ENCODE results near the gene CETP.
"Not testable (repeated sequence)": the region's sequence is repeated elsewhere in the genome, so short reads cannot be mapped to it uniquely, and the experiment has no call there.

Gene CETP

DNA sequence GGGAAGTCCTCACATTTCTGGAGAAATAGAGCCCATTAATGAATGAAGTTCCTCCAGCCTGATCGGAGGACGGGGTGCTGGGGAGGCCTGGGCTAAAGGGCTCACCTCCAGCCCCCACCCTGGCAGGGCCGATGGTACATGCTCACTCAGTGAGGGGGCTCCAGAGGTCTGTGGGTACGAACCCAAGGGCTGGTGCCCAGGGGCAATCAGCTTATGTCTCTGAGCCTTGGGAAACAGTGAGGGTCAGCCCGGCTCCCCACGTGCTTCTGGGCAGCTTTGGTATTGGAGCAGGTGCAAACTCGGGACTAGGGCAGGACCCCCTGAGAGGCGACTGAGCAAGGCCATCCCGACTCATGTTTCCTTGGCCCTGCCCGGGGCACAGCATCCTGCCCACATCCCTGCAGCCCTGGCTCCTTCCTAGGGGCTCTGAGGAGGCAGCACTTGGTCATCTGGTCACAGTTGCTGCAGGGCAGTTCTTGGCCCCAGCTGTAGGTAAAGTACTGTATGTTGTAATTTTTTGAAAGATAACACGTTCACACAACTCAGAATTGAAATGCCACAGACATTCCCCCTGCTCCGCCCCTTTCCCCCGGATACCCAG is 969 bp upstream of the CETP start:
- no peak for DNase-seq

DNA sequence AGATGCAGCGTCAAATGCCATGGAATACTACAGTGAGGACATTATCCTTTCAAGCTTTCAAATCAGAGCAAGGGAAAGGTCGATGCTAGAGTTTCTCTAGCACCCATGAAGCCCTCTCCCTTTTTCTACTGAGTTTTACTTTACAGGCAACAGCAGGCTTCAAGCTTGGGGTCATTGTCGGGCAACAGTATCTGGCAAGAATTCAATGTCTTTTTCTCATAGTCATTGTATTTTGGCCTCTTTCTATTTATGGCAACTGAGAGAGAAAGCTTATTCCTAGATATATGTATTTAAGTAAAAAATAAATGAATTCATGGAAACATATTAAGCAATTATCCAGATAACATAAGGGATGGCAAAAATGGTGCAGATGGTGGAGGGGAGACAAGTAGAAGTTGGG is 364 bp upstream of the CETP start:
- no peak for DNase-seq

DNA sequence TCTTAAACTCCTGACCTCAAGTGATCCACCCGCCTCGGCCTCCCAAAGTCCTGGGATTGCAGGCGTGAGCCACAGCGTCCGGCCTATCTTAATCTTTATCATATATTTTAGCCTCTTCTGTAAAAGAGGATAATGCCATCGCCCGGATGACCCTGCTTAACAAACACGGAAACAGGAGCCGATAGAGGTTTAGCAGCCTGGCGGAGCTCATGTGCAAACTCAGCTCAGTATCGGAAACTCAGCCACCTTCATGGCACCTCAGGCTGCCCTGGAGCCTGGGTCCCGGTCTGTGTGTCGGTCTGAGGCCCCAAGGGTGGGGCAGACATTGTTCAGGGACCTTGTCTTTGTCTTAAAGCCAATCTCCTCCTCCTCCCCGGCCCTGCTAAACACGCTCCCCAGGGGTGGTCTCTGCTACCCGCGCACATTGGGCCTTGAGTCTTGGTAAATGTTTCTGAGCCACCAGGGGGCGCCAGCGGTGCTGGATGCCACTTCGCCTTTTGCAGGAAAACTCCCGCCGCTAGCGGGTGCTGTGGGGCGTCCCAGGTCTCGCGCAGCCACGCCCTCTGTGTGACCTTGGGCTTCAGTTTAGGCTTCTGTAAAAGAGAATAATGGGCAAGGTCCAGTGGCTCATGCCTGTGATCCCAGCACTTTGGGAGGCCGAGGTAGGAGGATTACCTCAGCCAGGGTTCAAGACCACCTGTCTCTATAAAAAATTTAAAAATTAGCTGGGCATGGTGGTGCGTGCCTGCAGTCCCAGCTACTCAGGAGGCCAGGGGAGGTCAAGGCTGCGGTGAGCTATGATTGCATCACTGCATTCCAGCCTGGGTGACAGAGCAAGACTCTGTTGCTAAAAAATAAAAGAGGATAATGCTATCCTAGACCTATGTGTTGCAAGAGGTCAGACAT is 2.7 kb downstream of the CETP start:
- peak; percentile 31 for DNase-seq

DNA sequence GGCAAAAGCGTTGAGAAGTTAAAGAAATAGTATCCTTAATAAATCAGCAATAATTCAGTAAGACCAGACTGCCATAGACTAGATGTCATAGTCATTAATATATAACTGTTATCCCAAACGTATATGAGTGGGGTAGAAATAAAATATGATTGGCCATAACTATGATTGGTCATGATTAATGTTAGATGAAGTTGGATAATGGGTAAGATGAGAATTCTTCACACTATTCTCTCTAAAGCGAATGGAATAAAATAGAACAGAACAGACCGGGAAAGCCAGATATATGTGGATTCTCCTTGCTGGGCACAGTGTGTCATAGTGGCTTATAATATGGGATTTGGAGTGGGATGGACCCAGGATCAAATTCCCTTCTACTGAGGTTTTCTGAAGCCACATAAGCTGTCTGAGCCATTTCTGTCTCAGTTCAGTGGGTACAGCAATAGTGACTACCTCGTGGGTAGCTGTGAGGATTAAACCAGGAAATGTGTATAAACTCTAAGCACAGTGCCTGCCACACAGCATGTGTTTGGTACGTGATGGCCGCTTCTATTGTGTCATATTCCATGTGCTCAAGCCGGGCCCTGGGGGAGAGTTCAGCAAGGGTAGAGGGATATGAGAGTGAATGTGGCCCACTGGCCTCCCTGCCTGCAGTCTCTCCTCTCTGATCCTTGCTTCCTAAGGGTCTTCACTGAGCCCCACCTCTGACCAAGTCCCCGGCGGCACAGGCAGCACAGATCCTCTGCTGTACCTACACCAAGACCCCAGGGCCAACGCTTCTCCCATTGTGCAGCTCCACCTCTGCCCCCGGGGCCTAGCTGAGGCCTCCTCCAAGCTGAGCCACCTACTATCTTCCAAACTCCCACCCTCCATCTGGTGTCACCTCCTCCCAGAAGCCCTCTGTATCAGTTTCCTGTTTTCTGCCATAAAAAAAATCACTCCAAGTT is 3.7 kb downstream of the CETP start:
- no peak for DNase-seq

DNA sequence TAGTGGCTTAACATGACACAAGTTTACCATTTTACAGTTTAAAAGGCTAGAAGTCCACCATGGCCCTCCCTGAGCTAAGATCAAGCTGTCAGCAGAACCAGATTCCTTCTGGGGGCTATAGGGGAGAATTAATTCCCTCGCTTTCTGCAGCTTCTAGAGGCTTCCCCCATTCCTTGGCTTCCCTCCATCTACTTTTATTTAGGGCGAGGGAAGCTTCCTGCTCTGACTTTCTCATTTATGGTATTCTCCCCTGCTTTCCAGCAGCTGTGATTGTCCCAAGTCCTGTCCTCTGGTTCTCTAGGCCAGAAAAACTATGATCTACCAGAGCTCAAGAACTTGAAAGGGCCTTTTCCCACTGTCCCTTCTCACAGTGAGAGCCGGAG is 4.3 kb downstream of the CETP start:
- no peak for DNase-seq

DNA sequence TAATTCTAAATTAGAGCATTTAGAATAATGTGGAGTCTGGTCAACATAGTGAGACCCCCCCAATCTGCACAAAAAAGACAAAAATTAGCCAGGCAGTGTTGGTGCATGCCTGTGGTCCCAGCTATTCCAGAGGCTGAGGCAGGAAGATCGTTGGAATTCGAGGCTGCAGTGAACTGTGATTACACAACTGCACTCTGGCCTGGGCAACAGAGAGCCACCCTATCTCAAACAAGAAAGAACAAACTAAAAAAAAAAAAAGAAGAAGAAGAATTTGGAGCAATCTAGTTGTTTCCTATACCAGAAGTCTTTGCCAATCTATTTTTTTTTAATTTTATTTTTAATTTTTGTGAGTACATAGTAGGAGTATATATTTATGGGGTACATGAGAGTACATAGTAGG is 6.0 kb downstream of the CETP start:
- DNase-seq = no peak

GRCh38 chr16:56969769-56970168 is 8.0 kb downstream of the CETP start:
- no peak for DNase-seq

DNA sequence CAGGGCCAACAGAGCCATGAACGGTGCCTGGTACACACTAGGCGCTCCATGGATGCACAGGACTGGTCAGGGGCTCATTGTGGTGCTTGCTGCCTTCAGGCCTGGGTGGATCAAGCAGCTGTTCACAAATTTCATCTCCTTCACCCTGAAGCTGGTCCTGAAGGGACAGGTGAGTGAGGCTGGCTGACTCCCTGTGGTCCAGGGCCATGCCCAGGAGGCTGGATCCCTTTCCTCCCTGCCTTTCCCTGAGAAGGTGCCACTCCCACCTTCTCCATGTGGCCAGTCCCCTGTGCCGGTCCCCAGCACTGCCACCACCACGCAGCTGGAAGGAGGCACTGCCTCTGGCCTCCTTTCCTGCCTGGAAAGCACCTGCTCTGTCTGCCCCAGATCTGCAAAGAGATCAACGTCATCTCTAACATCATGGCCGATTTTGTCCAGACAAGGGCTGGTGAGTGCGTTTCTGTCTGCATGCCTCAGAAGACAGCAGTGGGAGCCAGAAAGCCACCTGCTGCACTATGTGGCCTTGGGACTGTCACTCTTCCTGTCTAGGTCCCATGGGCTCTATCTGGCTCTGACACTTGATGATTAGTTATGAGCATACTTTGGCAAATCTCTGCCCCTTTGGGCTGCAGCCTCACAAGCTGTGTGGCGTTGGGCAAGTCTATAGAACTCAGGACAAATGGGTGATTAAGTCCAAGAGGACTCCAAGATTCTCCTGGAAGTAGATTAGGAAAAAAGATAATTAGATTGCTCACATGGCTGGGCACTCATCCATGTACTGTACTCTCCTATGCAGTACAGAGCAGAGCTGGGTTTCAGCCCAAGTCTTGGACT is 9.4 kb downstream of the CETP start:
- DNase-seq = no peak

DNA sequence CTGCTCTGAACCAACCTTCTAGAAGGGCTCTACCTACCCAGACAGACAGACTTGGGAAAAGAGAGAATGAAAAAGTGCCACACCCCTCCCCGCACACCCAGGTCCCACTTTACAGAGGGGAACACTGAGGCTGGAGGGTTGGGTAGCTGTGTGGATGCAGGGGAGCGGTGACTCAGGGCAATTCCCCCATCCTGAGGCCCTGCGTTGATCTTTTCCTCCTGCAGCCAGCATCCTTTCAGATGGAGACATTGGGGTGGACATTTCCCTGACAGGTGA is 10.0 kb downstream of the CETP start:
- DNase-seq = no peak

GRCh38 chr16:56972403-56973293 is 10.9 kb downstream of the CETP start:
- DNase-seq = no peak

- no peak for DNase-seq
Observed at GRCh38 chr16:56973294-56973689, 11.5 kb downstream of the CETP start.

DNA sequence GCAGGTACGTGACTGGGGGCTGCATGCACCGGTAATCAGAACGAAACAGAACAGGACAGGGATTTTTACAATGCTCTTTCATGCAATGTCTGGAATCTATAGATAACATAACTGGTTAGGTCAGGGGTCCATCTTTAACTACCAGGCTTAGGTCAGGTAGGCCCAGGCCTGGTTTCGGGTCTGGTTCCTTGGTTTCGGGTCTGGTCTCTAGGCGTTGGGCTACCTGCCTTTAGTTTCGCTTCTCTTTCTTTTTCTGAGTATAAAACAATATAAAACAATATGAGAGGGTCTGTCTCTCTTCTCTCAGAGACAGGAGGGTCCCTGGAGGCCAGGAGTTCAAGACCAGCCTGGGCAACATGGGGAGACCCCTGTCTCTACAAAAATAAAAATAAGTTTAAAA is 12.1 kb downstream of the CETP start:
- DNase-seq = not testable (repeated sequence)

DNA sequence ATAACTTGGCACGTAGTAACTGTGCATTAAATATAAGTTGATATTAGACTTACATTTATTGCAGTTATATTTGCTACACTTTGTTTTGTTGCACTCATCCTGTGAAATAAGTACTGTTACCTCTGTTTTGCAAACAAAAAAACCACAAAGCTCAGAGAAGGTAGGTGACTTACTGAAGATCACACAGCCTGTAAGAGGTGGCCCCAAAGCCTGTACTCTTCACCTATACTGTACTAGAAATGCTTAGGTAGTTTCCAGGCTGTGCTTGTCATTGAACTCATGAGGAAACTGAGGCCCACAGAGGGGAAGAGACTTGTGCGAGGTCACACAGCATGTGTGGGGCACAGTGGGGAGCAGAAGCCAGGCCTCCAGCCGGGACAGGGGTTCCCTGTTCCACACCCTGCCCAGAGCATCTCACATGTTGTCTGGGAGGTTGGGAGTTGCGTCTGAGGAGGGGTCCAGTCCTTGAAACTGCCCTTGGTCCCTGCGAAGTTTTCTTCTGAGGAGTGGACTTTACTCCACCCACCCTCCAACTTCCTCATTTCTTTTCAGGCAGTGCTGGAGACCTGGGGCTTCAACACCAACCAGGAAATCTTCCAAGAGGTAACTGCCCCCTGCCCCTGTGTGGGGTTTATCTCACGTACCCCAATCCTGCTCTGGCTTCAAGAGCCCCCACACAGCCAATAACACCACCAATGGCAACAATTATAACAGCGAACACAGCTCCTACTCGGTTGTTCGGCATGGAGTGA is 13.0 kb downstream of the CETP start:
- DNase-seq = no peak

DNA sequence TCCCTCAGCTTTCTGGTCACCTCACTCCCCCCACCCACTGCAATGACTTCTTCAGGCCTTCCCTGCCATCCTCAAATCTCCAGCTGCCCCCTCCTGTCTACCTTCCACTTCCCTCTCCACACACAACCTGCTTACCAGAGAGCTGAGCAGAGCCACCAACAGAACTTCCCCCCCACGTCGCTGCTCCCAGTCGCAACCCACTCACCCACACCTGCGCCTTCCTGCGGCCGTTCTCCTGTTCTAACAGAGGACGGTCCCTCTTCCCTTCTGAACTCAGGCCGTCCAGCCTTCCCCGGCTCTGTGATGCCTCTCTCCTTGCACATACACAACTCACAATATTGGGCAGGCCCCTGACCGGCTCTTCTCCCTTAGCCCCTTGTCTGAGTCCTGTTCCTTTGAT is 14.0 kb downstream of the CETP start:
- DNase-seq = no peak

- DNase-seq = no peak
Observed at GRCh38 chr16:56977216-56977615, 15.5 kb downstream of the CETP start.

- DNase-seq = no peak
Observed at GRCh38 chr16:56977823-56978430, 16.2 kb downstream of the CETP start.

DNA sequence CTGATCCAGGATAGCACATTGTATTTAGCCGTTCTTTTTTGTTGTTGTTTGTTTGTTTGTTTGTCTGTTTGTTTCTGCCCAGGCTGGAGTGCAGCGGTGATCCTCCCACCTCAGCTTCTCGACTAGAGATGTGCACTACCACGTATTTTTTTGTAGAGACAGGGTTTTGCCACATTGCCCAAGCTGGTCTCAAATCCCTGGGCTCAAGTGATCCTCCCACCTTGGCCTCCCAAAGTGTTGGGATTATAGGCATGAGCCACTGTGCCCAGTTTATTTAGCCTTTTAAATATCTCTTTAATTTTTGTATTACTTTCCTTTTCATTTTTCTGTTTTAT is 18.4 kb downstream of the CETP start:
- no peak for DNase-seq

DNA sequence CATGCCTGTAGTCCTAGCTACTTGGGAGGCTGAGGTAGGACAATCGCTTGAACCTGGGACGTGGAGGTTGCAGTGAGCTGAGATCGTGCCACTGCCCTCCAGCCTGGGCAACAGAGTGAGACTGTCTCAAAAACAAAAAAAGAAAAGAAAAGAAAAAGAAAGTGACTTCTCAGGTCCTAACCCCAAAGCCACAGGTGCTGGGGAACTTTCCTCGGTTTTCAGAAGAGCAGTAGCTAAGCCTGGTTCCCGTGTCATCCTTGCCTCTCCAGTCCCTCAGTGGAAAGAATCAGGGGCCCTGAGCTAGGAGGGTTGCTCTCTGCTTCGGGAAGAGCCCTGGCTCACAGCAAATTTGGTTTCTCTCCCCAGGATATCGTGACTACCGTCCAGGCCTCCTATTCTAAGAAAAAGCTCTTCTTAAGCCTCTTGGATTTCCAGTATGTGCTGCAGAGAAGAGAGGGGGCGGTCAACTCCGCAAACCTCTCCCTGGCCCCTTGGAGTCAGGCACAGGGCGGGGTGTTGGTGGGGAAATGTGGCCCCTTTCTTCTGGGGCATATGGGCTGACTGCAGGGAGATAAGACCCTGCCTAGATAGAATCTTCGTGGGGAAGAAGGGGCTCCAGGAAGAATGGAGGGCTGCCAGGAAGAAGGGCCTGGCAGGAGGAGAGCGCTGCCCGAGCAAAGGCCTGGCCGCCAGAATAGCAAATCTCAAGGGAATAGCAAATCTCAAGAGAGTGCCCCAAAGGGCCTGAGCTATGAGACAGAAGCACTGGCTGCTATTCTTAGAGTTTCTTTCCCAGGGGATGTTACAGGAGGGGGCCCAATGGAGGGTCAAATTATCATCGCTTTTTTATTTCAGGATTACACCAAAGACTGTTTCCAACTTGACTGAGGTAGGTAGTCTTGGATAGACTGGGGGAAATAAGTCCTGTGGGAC is 19.3 kb downstream of the CETP start:
- DNase-seq = no peak

DNA sequence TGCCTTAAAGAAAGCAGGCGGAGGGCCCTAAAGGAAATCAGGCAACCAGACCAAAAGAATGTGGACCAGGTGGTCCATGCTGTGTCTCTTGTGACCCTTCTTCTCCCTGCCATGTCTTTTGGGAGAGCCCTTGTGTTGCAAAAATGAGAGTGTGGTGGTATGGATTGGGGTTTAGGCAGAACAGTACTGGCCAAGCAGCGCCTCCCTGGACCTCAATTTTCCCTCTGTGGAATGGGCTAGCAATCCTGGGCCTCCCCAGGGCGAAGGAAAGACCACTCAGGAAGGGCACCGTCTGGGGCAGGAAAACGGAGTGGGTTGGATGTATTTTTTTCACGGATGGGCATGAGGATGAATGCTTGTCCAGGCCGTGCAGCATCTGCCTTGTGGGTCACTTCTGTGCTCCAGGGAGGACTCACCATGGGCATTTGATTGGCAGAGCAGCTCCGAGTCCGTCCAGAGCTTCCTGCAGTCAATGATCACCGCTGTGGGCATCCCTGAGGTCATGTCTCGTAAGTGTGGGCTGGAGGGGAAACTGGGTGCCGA is 20.1 kb downstream of the CETP start:
- no peak for DNase-seq
